HepG2 (cell line): Measurements from ENCODE around the gene NELFB. TPM values are rescaled to one million over a fixed set of nuclear protein-coding genes. Genes with fewer than 3 reads are reported as not detected.
A peak's percentile ranks its signal among the peaks of the same experiment; 100 is the strongest.

ENCODE experiments used
- ASH2L ChIP-seq: fragments of 300-600, 200-600 bp; sonication (generic); IDR thresholded peaks from 2 replicates; pipeline ENCODE4 v1.7.0; 2017; ENCODE audit warnings: low read depth, mild to moderate bottlenecking, moderate library complexity, mixed read lengths, low read length; ENCODE audit not compliant: insufficient read length
- BHLHE40 ChIP-seq: IDR thresholded peaks from 2 replicates; pipeline ENCODE4 v1.6.1; 2011; ENCODE audit warnings: low read length, improper control_type of control experiment
- CREB1 ChIP-seq, 2 experiments: fragments of 450-650 bp in 1 of 2; IDR thresholded peaks; 2 replicates each; pipeline ENCODE4 v1.6.1; 2016 to 2017; ENCODE audit warnings: control low read depth in 1 of 2, mild to moderate bottlenecking in 1 of 2, missing compliant biosample characterization in 1 of 2, missing genetic modification characterization in 1 of 2
- ELF1 ChIP-seq: sonication (generic); formaldehyde crosslinking; IDR thresholded peaks from 2 replicates; pipeline ENCODE4 v1.4.0; 2020; ENCODE audit warnings: missing genetic modification reagents
- FUBP1 ChIP-seq: sonication (generic); formaldehyde crosslinking; IDR thresholded peaks from 2 replicates; pipeline ENCODE4 v1.5.1; 2020; ENCODE audit warnings: missing genetic modification reagents, mild to moderate bottlenecking, borderline replicate concordance
- GLMP ChIP-seq: sonication (generic); formaldehyde crosslinking; IDR thresholded peaks from 2 replicates; pipeline ENCODE4 v1.9.0; 2021; ENCODE audit warnings: missing genetic modification reagents, mild to moderate bottlenecking, borderline replicate concordance
- HES4 ChIP-seq: sonication (generic); formaldehyde crosslinking; IDR thresholded peaks from 2 replicates; pipeline ENCODE4 v1.9.0; 2021; ENCODE audit warnings: mild to moderate bottlenecking, missing genetic modification reagents, borderline replicate concordance
- HNF4A ChIP-seq: sonication (generic); formaldehyde crosslinking; IDR thresholded peaks from 2 replicates; pipeline ENCODE4 v1.4.0; 2020; ENCODE audit warnings: missing genetic modification reagents
- MAFK ChIP-seq, 2 experiments: IDR thresholded peaks in 1 of 2; conservative IDR thresholded peaks in 1 of 2; 2 replicates each; pipeline ENCODE4 v1.6.1; 2011; ENCODE audit warnings: improper control_type of control experiment in 2 of 2, low read length in 2 of 2
- MEIS2 ChIP-seq: sonication (generic); formaldehyde crosslinking; IDR thresholded peaks from 2 replicates; pipeline ENCODE4 v1.9.0; 2021; ENCODE audit warnings: mild to moderate bottlenecking, missing genetic modification reagents
- MIER3 ChIP-seq: IDR thresholded peaks from 2 replicates; pipeline ENCODE4 v1.6.1; 2016; ENCODE audit warnings: missing compliant biosample characterization, borderline replicate concordance
- MTF1 ChIP-seq: sonication (generic); formaldehyde crosslinking; IDR thresholded peaks from 2 replicates; pipeline ENCODE4 v1.5.0; 2020; ENCODE audit warnings: missing genetic modification reagents
- SRSF1 ChIP-seq: fragments of 200-400 bp; formaldehyde crosslinking; optimal IDR thresholded peaks from 2 replicates; pipeline ENCODE3; 2017; ENCODE audit warnings: mild to moderate bottlenecking, low read depth, low read length, moderate library complexity
- ZFP82 ChIP-seq: sonication (generic); formaldehyde crosslinking; IDR thresholded peaks from 2 replicates; pipeline ENCODE4 v1.5.1; 2020; ENCODE audit warnings: mild to moderate bottlenecking, missing genetic modification reagents, borderline replicate concordance
- ZNF10 ChIP-seq: sonication (generic); formaldehyde crosslinking; IDR thresholded peaks from 2 replicates; pipeline ENCODE4 v1.4.0; 2020; ENCODE audit warnings: mild to moderate bottlenecking, low read depth, missing genetic modification reagents, borderline replicate concordance
- ZNF160 ChIP-seq: sonication (generic); formaldehyde crosslinking; IDR thresholded peaks from 2 replicates; pipeline ENCODE4 v1.8.0; 2022; ENCODE audit warnings: mild to moderate bottlenecking, inconsistent platforms, missing genetic modification reagents
- ZNF317 ChIP-seq: sonication (generic); formaldehyde crosslinking; IDR thresholded peaks from 2 replicates; pipeline ENCODE4 v1.5.0; 2020; ENCODE audit warnings: mild to moderate bottlenecking, missing genetic modification reagents
- ZNF354B ChIP-seq: sonication (generic); formaldehyde crosslinking; IDR thresholded peaks from 2 replicates; pipeline ENCODE4 v1.8.0; 2022; ENCODE audit warnings: mild to moderate bottlenecking, missing genetic modification reagents
- ZNF460 ChIP-seq: sonication (generic); formaldehyde crosslinking; IDR thresholded peaks from 2 replicates; pipeline ENCODE4 v1.5.1; 2020; ENCODE audit warnings: missing genetic modification reagents, mild to moderate bottlenecking, borderline replicate concordance
- ZNF639 ChIP-seq: conservative IDR thresholded peaks from 2 replicates; pipeline ENCODE4 v1.6.1; 2018; ENCODE audit warnings: missing genetic modification reagents
- ZZZ3 ChIP-seq: sonication (generic); formaldehyde crosslinking; IDR thresholded peaks from 2 replicates; pipeline ENCODE4 v1.4.0; 2020; ENCODE audit warnings: missing genetic modification reagents, mild to moderate bottlenecking, borderline replicate concordance
- polyA plus RNA-seq, 8 experiments: library from polyadenylated mRNA; depleted of rRNA in 3 of 8; stranded (reverse) in 7 of 8; unstranded in 1 of 8; fragments of >200 nt; fragmentation: Illumina TruSeq in 4 of 8; extraction: Trizol in 4 of 8; gene quantifications; 2 replicates each; pipeline versions ENCODE4 v1.2.1 to v1.2.3, GENCODE V29; 2011 to 2016; ENCODE audit warnings: low read depth in 4 of 8, missing spikeins in 1 of 8, mixed read lengths in 1 of 8; ENCODE audit not compliant: insufficient read depth in 1 of 8
- total RNA-seq, 5 experiments: library from RNA; depleted of rRNA; stranded (reverse); fragments of >200 nt; fragmentation: Illumina TruSeq; extraction: Trizol; gene quantifications; 2 replicates each; pipeline ENCODE4 v1.2.3, GENCODE V29; 2016; ENCODE audit warnings: low read depth in 1 of 5

NELFB gene
- total and polyA plus RNA-seq, 2 of the 13 experiments (the other 11 are each of a cell fraction or from before 2014, with no cell fraction given), result 26.5 to 45.8 TPM

- peak; percentile 74; the same call in 1 of the 2 replicates for TF ChIP-seq ZNF354B (CRISPR knock-in tag)
- TF ChIP-seq ASH2L, result no peak
- TF ChIP-seq ZNF460 (CRISPR knock-in tag), result no peak
- no peak for TF ChIP-seq ZNF639
- TF ChIP-seq ELF1 (CRISPR knock-in tag), result no peak
- no peak for TF ChIP-seq MAFK (conservative IDR thresholded peaks at IDR 0.05 in 1 of 2, IDR thresholded peaks at IDR 0.05 in 1 of 2; ENCODE audit: low read length in 2 of 2)
- TF ChIP-seq ZNF317 (CRISPR knock-in tag), result no peak
- TF ChIP-seq ZNF10 (CRISPR knock-in tag), result no peak
- TF ChIP-seq SRSF1, result no peak
- TF ChIP-seq MIER3 (CRISPR knock-in tag), result peak; percentile 25; the same call in 1 of the 2 replicates
- TF ChIP-seq CREB1 (IDR thresholded peaks at IDR 0.05), result no peak
- no peak for TF ChIP-seq CREB1 (CRISPR knock-in tag; IDR thresholded peaks at IDR 0.05)
- TF ChIP-seq HNF4A, result peak; percentile 38; the same call in 1 of the 2 replicates
- peak; percentile 61; the same call in 1 of the 2 replicates for TF ChIP-seq HES4 (CRISPR knock-in tag)
- TF ChIP-seq BHLHE40, result peak; percentile 61; the same call in 1 of the 2 replicates
- TF ChIP-seq FUBP1 (CRISPR knock-in tag), result no peak
- no peak for TF ChIP-seq ZZZ3 (CRISPR knock-in tag)
- TF ChIP-seq MTF1, result no peak
- peak; percentile 75 for TF ChIP-seq ZFP82 (CRISPR knock-in tag)
- no peak for TF ChIP-seq GLMP (CRISPR knock-in tag)
- TF ChIP-seq ZNF160, result no peak
- TF ChIP-seq MEIS2 (CRISPR knock-in tag), result no peak
These were observed 19.5 kb upstream of the NELFB start (continued) for GRCh38 chr9:137235424-137236237.
